Activated CD4-positive, alpha-beta T cell treated with anti-CD3 and anti-CD28 coated beads for 4 hours (primary cell): ENCODE measurements around the gene NOC4L.
"Not testable (repeated sequence)": the region's sequence is repeated elsewhere in the genome, so short reads cannot be mapped to it uniquely, and the experiment has no call there.

Experiments used
- DNase-seq, 2 donors: peaks; one replicate each; pipeline ENCODE4 v3.0.0-alpha.2; 2020

The NOC4L gene

GRCh38 chr12:132186208-132186856, 42.1 kb downstream of the NOC4L start:
- DNase-seq, result no peak

GRCh38 chr12:132186857-132187620, 42.8 kb downstream of the NOC4L start:
- DNase-seq, result peak in 1 of 2 donors; percentile 23

- no peak for DNase-seq
Observed at GRCh38 chr12:132187646-132188450, 43.6 kb downstream of the NOC4L start.

GRCh38 chr12:132188451-132188901, 44.2 kb downstream of the NOC4L start:
- DNase-seq, result no peak

- no peak for DNase-seq
Observed at GRCh38 chr12:132188916-132189325, 44.7 kb downstream of the NOC4L start.

- peak; percentile 90 to 95 for DNase-seq
Observed at GRCh38 chr12:132189378-132190011, 45.2 kb downstream of the NOC4L start.

- DNase-seq, result no peak
Observed at GRCh38 chr12:132190012-132190755, 45.9 kb downstream of the NOC4L start.

GRCh38 chr12:132190834-132191500, 46.7 kb downstream of the NOC4L start:
- DNase-seq, result no peak

GRCh38 chr12:132191715-132192553, 47.7 kb downstream of the NOC4L start:
- DNase-seq, result no peak

GRCh38 chr12:132194056-132194455, 49.8 kb downstream of the NOC4L start:
- no peak for DNase-seq

- no peak for DNase-seq
Observed at GRCh38 chr12:132194556-132194955, 50.3 kb downstream of the NOC4L start.

- not testable (repeated sequence) for DNase-seq
Observed at GRCh38 chr12:132195242-132195641, 51.0 kb downstream of the NOC4L start.

GRCh38 chr12:132196038-132196872, 52.0 kb downstream of the NOC4L start:
- DNase-seq, result no peak

GRCh38 chr12:132196873-132197390, 52.7 kb downstream of the NOC4L start:
- no peak for DNase-seq

- no peak for DNase-seq
Observed at GRCh38 chr12:132197581-132198354, 53.5 kb downstream of the NOC4L start.

GRCh38 chr12:132199101-132199500, 54.8 kb downstream of the NOC4L start:
- no peak for DNase-seq

- DNase-seq, result no peak
Observed at GRCh38 chr12:132199526-132200319, 55.5 kb downstream of the NOC4L start.

- DNase-seq, result no peak
Observed at GRCh38 chr12:132200800-132201199, 56.5 kb downstream of the NOC4L start.
